Pancreas (tissue), 10 donors: Measurements from ENCODE around the gene TRIM47. TPM values are rescaled to one million over a fixed set of nuclear protein-coding genes. Genes with fewer than 3 reads are reported as not detected.

ENCODE experiments used
- ATAC-seq, 4 donors: fragments of 200-7000 bp; cut with Tn5 transposase; one replicate each; pipeline versions ENCODE4 v1.8.0 to v1.9.1; 2020; ENCODE audit warnings: mild to moderate bottlenecking in 4 of 4, moderate library complexity in 4 of 4
- DNase-seq, 6 donors: peaks; one replicate each; pipeline ENCODE4 v3.0.0-alpha.2; 2020
- FAIRE-seq: peaks from 2 replicates; lab custom pipeline; 2012; peaks lifted over from hg19 to GRCh38; lab: Jason Lieb, UNC
- H3K27ac ChIP-seq, 4 donors: fragments of 200-600 bp; sonication (generic); 1 replicate in 3 of 4; 2 replicates in 1 of 4; pipeline versions ENCODE4 v1.5.0 to v1.8.0; 2020
- H3K27me3 ChIP-seq, 4 donors: fragments of 200-600 bp; one replicate each; pipeline ENCODE4 v1.8.0; 2021
- H3K36me3 ChIP-seq, 3 donors: fragments of 200-600 bp; sonication (generic) in 1 of 3; one replicate each; pipeline versions ENCODE4 v1.5.0 to v1.8.0; 2020 to 2021
- H3K4me1 ChIP-seq, 3 donors: fragments of 200-600 bp; one replicate each; pipeline ENCODE4 v1.8.0; 2021
- H3K4me3 ChIP-seq, 4 donors: fragments of 200-600 bp; sonication (generic) in 2 of 4; one replicate each; pipeline versions ENCODE4 v1.5.0 to v1.8.0; 2020 to 2021
- H3K9me3 ChIP-seq, 4 donors: fragments of 200-600 bp; one replicate each; pipeline ENCODE4 v1.8.0; 2021
- WGBS, 2 donors: extraction: QIAGEN DNeasy Blood & Tissue Kit; methylation state at CpG; one replicate each; pipeline ENCODE4 v1.1.7; 2013; 5-methylcytosine and 5-hydroxymethylcytosine counted together
- intact Hi-C, 3 donors: fragments of 100-400 bp; cut with DNase I; formaldehyde crosslinking; loops; one replicate each; pipeline versions ENCODE4 v1.11.1 to v1.14.2; 2022
- polyA plus RNA-seq, 2 donors: library from polyadenylated mRNA; stranded (reverse); fragments of 200-250 nt; gene quantifications; one replicate each; pipeline ENCODE4 v1.2.3, GENCODE V29; 2013
- total RNA-seq, 6 donors: library from RNA; stranded (reverse); fragmentation: NEBNext Ultra II Directional in 4 of 6; extraction: Animal tissue kit (Norgen Biotek cat#: 25700) in 4 of 6; gene quantifications; one replicate each; pipeline versions ENCODE4 v1.2.1 to v1.2.4, GENCODE V29; 2021 to 2023
- TF ChIP-seq, protein P1 (sequence below), 4 donors: fragments of 200-600 bp; sonication (generic) in 3 of 4; IDR thresholded peaks; one replicate each; pipeline versions ENCODE4 v1.5.0 to v1.8.0; 2021; ENCODE audit warnings: antibody characterized with exemption in 4 of 4
- donor health status: healthy with polysubstance abuse.
- donor health status: DM: no; HTN: no; CAD: no; lungs with moderate emphysema.
- donor health status: DM: no; HTN: no; CAD: no.
- donor health status: control.
- donor health status: control.
- donor health status: Bipolar disorder and iron deficiency.
- donor health status: DM: yes; HTN: yes; CAD: no.
- donor health status: DM: no; HTN: no; CAD: no.
- donor health status: DM: no; HTN: no; CAD: no.
- donor health status: DM: yes; HTN: yes; CAD: no.

The TRIM47 gene
- total and polyA plus RNA-seq, 8 donors = 4.2 to 58.2 (median 28.9) TPM

DNA sequence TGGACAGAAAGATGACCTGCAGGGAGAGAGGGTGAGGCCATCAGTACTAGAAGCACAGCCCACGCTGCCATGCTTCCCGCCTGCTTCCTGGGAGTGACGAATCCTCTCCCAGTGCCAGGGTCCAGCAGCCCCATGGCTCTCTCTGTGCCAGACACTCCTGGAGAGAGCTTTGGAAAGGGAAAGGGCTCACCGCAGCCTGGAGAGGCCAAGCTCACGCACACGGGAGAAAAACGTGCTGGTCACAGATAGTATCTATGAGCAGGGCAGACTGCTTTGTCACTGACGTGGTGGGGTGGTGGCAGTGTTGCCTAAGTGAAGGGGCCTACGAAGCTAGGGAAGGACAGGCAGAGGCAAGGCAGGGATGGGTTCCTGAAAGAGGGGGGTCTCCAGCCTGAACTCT, 28.7 kb downstream of the TRIM47 start:
- no peak for FAIRE-seq
- DNase-seq = peak in 1 of 6 donors; percentile 51
- H3K27ac ChIP-seq = peak overlapping the region in 3 of 4 donors; percentile 89 to 95 (median 93)
- WGBS, 2 donors = 76 to 78% methylated on average over 9 of the region's 9 CpGs
- no peak overlapping the region for H3K4me3 ChIP-seq
- ATAC-seq = no peak
- no peaks in the 10 kb centered on the region for H3K27me3 ChIP-seq
- TF ChIP-seq, protein P1, sequence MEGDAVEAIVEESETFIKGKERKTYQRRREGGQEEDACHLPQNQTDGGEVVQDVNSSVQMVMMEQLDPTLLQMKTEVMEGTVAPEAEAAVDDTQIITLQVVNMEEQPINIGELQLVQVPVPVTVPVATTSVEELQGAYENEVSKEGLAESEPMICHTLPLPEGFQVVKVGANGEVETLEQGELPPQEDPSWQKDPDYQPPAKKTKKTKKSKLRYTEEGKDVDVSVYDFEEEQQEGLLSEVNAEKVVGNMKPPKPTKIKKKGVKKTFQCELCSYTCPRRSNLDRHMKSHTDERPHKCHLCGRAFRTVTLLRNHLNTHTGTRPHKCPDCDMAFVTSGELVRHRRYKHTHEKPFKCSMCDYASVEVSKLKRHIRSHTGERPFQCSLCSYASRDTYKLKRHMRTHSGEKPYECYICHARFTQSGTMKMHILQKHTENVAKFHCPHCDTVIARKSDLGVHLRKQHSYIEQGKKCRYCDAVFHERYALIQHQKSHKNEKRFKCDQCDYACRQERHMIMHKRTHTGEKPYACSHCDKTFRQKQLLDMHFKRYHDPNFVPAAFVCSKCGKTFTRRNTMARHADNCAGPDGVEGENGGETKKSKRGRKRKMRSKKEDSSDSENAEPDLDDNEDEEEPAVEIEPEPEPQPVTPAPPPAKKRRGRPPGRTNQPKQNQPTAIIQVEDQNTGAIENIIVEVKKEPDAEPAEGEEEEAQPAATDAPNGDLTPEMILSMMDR (IDR thresholded peaks at IDR 0.05) = no peak
- no peaks in the 10 kb centered on the region for H3K9me3 ChIP-seq
- peaks cover 0 to 50% (median 19%) of the 10 kb centered on the region in 3 donors for H3K36me3 ChIP-seq
- intact Hi-C loops = no loop called here
- H3K4me1 ChIP-seq = peaks cover 55 to 60% (median 56%) of the 10 kb centered on the region in 3 donors

DNA sequence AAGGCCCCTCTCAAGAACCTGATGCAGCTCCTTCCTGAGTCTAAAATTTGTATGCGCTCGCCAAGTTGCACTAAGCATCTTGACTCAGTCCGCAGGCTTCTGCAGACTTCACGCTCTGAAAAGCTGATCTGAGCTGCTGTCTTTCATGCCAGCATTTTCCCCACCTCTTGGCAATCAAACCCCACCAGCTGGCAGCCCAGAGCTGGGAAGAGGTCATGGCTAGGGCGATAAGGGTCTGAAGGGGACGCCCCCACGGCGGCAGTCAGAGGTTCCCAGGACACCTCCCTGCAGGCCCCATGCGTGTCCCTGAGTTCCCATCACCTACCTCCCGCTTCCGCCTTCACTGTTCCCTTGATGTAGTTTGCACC, 29.1 kb downstream of the TRIM47 start:
- H3K4me1 ChIP-seq = peaks cover 56 to 64% (median 57%) of the 10 kb centered on the region in 3 donors
- H3K27ac ChIP-seq = peak overlapping the region; percentile 89 to 95 (median 92)
- ATAC-seq (no peak), DNase-seq (peak in 1 of 6 donors; percentile 57), FAIRE-seq (no peak)
- intact Hi-C loops = no loop called here
- no peaks in the 10 kb centered on the region for H3K9me3 ChIP-seq
- H3K36me3 ChIP-seq = peaks cover 0 to 50% (median 19%) of the 10 kb centered on the region in 3 donors
- TF ChIP-seq, protein P1 (IDR thresholded peaks at IDR 0.05) = no peak
- H3K27me3 ChIP-seq = no peaks in the 10 kb centered on the region
- H3K4me3 ChIP-seq = no peak overlapping the region
- 61 to 64% methylated on average over 11 of the region's 11 CpGs for WGBS, 2 donors

DNA sequence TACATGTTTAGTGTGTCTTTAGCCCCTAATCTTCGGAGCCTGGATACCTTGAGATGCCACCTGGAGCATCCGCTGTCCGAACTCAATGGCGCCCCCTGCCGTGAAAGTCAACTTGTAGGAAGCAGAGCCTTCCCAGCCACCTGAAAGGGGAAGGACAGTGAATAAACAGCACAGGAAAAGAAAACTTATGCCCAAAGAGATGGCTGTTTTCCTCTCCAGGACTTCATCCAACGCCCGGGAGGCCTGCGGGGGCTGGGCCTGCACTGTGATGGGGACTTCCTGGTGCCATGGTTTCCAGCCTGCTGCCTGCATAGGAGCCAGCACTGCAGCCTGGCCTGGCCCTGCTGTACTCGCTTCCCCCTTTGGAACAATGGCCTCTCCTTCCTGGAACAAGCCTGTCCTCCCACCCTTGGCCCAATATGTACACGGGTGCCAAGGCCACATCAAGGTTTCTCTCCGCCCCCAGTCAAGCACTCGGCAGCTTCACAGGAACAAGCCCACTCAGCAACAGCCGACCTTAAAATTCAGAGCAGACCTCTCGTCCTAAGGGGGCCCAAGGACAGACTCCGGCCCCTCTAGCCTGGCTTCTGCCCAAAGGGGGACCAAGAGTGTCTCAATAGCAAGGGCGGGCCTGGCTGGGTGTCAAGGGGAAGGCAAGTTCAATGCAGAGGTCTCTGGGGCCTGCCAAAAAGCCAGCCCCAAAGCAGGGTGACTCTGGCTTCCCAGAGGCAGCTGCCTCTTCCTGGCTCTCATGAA, 29.7 kb downstream of the TRIM47 start:
- intact Hi-C loops = no loop called here
- whole genome bisulfite sequencing, 2 donors = 16 to 18% methylated on average over 16 of the region's 16 CpGs
- Histone ChIP-seq H3K36me3 (peaks cover 0 to 50% (median 19%) of the 10 kb centered on the region in 3 donors), H3K4me3 (no peak overlapping the region), H3K27ac (peak overlapping the region; percentile 89 to 95 (median 92)), H3K4me1 (peaks cover 53 to 60% (median 57%) of the 10 kb centered on the region in 3 donors), H3K9me3 (no peaks in the 10 kb centered on the region), H3K27me3 (no peaks in the 10 kb centered on the region)
- ATAC-seq = peak in 3 of 4 donors; percentile 8 to 34 (median 31)
- TF ChIP-seq, protein P1 (IDR thresholded peaks at IDR 0.05) = peak; percentile 40 to 71 (median 60)
- DNase-seq = peak; percentile 72 to 95 (median 86)
- FAIRE-seq = no peak

DNA sequence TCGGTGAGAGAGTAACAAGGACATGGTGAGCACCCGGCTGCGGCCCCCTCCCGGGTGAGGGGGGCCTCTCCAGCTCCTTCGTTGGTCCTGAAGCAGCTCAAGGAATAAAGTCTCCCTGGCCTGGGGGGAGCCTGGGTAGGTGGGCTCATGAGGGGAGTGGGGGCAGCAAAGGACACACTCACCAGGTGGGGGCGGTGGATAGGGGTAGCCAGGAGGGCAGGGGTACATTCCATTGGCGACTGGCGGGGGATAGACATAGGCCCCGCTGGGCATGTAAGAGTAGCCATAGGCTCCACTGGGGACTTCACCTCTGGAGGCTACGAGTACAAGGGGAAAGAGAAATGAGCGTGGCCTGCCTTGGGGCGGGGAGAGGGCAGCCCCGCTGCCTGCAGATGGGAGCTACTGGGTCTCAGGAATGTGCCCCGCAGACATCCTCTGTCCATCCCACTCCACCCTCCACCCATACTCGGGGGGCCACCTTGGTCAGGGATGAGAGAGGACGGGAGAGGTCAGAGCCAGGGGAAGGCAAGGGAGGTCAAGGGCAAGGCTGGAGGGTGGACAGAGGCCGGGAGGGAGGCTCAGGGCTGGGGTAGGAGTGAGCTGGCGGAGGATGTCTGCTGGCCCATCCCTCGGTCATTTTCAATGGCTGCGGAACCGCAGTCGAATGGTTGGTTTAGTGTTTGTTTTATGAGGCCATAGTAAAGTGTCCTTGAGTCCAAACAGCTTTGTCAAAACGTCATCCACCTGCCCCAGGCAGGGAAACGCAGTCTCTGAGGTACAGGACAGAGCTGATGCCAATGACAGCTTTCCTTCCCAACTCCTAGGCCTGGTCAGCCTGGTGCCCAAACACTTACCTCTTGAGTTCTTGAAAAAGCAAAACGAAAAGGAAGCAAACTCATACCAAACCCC, 30.5 kb downstream of the TRIM47 start:
- 61 to 62% methylated on average over 23 to 25 of the region's 25 CpGs for WGBS, 2 donors
- H3K36me3 ChIP-seq = peaks cover 0 to 50% (median 19%) of the 10 kb centered on the region in 3 donors
- TF ChIP-seq, protein P1 (IDR thresholded peaks at IDR 0.05) = no peak
- H3K27me3 ChIP-seq = no peaks in the 10 kb centered on the region
- H3K4me3 ChIP-seq = no peak overlapping the region
- intact Hi-C loops = no loop called here
- DNase-seq = peak in 3 of 6 donors; percentile 49 to 64 (median 56)
- H3K9me3 ChIP-seq = no peaks in the 10 kb centered on the region
- ATAC-seq = no peak
- FAIRE-seq = no peak
- peaks cover 45 to 52% (median 51%) of the 10 kb centered on the region in 3 donors for H3K4me1 ChIP-seq
- peak overlapping the region; percentile 89 to 95 (median 92) for H3K27ac ChIP-seq
